CD8-positive, alpha-beta memory T cell (primary cell): Measurements from ENCODE around the gene SPATA31D4. TPM values are rescaled to one million over a fixed set of nuclear protein-coding genes. Genes with fewer than 3 reads are reported as not detected.

Source experiments
- CTCF ChIA-PET: fragments of 350-600 bp; sonication (Branson Sonifier 250); formaldehyde crosslinking; loops from one replicate; lab custom pipeline; 2021; ENCODE audit warnings: antibody characterized with exemption; lab: Charles Lee
- POLR2A ChIA-PET: fragments of 350-600 bp; sonication (Branson Sonifier 250); formaldehyde crosslinking; loops from one replicate; lab custom pipeline; 2021; ENCODE audit warnings: antibody characterized with exemption; lab: Charles Lee
- DNase-seq, 5 donors: peaks; one replicate each; pipeline versions ENCODE4 v3.0.0 to v3.0.0-alpha.2; 2020 to 2022; ENCODE audit warnings: mixed read lengths in 1 of 5
- H3K27ac ChIP-seq: one replicate; pipeline ENCODE4 v1.7.0; 2013; ENCODE audit warnings: low read depth, mild to moderate bottlenecking, low read length, moderate library complexity
- H3K27me3 ChIP-seq: 2 replicates; pipeline ENCODE4 v1.7.0; 2013; ENCODE audit warnings: low read length, mild to moderate bottlenecking; ENCODE audit not compliant: insufficient read depth, poor library complexity, severe bottlenecking
- H3K36me3 ChIP-seq: 2 replicates; pipeline ENCODE4 v1.7.0; 2013; ENCODE audit warnings: mild to moderate bottlenecking, low read length, moderate library complexity; ENCODE audit not compliant: insufficient read depth
- H3K4me1 ChIP-seq: 2 replicates; pipeline ENCODE4 v1.7.0; 2013; ENCODE audit warnings: mild to moderate bottlenecking, low read length, moderate library complexity; ENCODE audit not compliant: insufficient read depth
- H3K4me3 ChIP-seq: 2 replicates; pipeline ENCODE4 v1.7.0; 2013; ENCODE audit warnings: mild to moderate bottlenecking, low read length
- H3K9me3 ChIP-seq: 2 replicates; pipeline ENCODE4 v1.7.0; 2013; ENCODE audit warnings: mild to moderate bottlenecking, low read length
- H3K27ac Mint-ChIP-seq, 8 donors: one replicate each; pipeline ENCODE4 v1.8.0; 2020 to 2021; ENCODE audit warnings: mixed read lengths in 8 of 8, mild to moderate bottlenecking in 6 of 8, inconsistent platforms in 3 of 8, moderate library complexity in 3 of 8
- H3K27me3 Mint-ChIP-seq, 2 donors: one replicate each; pipeline ENCODE4 v1.8.0; 2020 to 2021; ENCODE audit warnings: mixed read lengths in 2 of 2, mild to moderate bottlenecking in 1 of 2, moderate library complexity in 1 of 2
- H3K36me3 Mint-ChIP-seq, 3 donors: one replicate each; pipeline ENCODE4 v1.8.0; 2020 to 2021; ENCODE audit warnings: mixed read lengths in 3 of 3, inconsistent platforms in 1 of 3, mild to moderate bottlenecking in 1 of 3
- H3K4me1 Mint-ChIP-seq, 3 donors: one replicate each; pipeline ENCODE4 v1.8.0; 2020 to 2021; ENCODE audit warnings: mixed read lengths in 3 of 3, inconsistent platforms in 1 of 3, mild to moderate bottlenecking in 1 of 3
- H3K4me3 Mint-ChIP-seq, 7 donors: one replicate each; pipeline ENCODE4 v1.8.0; 2020 to 2021; ENCODE audit warnings: mixed read lengths in 7 of 7, mild to moderate bottlenecking in 6 of 7, moderate library complexity in 4 of 7, inconsistent platforms in 2 of 7
- H3K9me3 Mint-ChIP-seq, 5 donors: one replicate each; pipeline ENCODE4 v1.8.0; 2020 to 2022; ENCODE audit warnings: mixed read lengths in 5 of 5, mild to moderate bottlenecking in 3 of 5, moderate library complexity in 2 of 5, inconsistent platforms in 1 of 5
- polyA plus RNA-seq: library from polyadenylated mRNA; unstranded; fragments of 300-500 nt; fragmentation: Illumina TruSeq; gene quantifications from one replicate; pipeline ENCODE4 v1.2.3, GENCODE V29; 2021
- total RNA-seq, 2 experiments: library from RNA; stranded (reverse); gene quantifications; one replicate each; pipeline ENCODE4 v1.2.3, GENCODE V29; 2021

The SPATA31D4 gene
- total and polyA plus RNA-seq, 3 experiments from 2014 or later, result not detected

- H3K9me3 Mint-ChIP-seq, result peaks cover 0 to 11% (median 1%) of the 10 kb centered on the region in 5 donors
- no peak for DNase-seq
- Histone ChIP-seq H3K4me3 (no peak overlapping the region), H3K4me1 (no peaks in the 10 kb centered on the region), H3K27me3 (no peaks in the 10 kb centered on the region), H3K9me3 (no peaks in the 10 kb centered on the region), H3K36me3 (no peaks in the 10 kb centered on the region), H3K27ac (no peak overlapping the region)
- H3K27ac Mint-ChIP-seq, result no peak overlapping the region
- peaks cover 0 to 1% of the 10 kb centered on the region in 2 donors for H3K27me3 Mint-ChIP-seq
- no peaks in the 10 kb centered on the region for H3K36me3 Mint-ChIP-seq
- H3K4me3 Mint-ChIP-seq, result no peak overlapping the region
- H3K4me1 Mint-ChIP-seq, result no peaks in the 10 kb centered on the region
- CTCF ChIA-PET, result no interaction called here
- POLR2A ChIA-PET, result no interaction called here
Observed at GRCh38 chr9:81968026-81968425, 39.8 kb downstream of the SPATA31D4 start.

- H3K4me3 ChIP-seq, result no peak overlapping the region
- no peak overlapping the region for H3K27ac ChIP-seq
- no peaks in the 10 kb centered on the region for H3K27me3 ChIP-seq
- no peaks in the 10 kb centered on the region for H3K9me3 ChIP-seq
- Mint-ChIP-seq H3K27ac (no peak overlapping the region), H3K36me3 (no peaks in the 10 kb centered on the region), H3K27me3 (peaks cover 0 to 1% of the 10 kb centered on the region in 2 donors), H3K4me1 (no peaks in the 10 kb centered on the region), H3K4me3 (no peak overlapping the region), H3K9me3 (peaks cover 0 to 18% (median 1%) of the 10 kb centered on the region in 5 donors)
- no peaks in the 10 kb centered on the region for H3K4me1 ChIP-seq
- POLR2A ChIA-PET, result no interaction called here
- no peaks in the 10 kb centered on the region for H3K36me3 ChIP-seq
- no peak for DNase-seq
- CTCF ChIA-PET, result no interaction called here
Observed at GRCh38 chr9:81969971-81970370, 41.7 kb downstream of the SPATA31D4 start.

GRCh38 chr9:81971727-81972126, 43.5 kb downstream of the SPATA31D4 start:
- no peak for DNase-seq
- H3K4me3 ChIP-seq, result no peak overlapping the region
- no peaks in the 10 kb centered on the region for H3K4me1 ChIP-seq
- Mint-ChIP-seq H3K4me1 (no peaks in the 10 kb centered on the region), H3K27me3 (peaks cover 0 to 1% of the 10 kb centered on the region in 2 donors), H3K36me3 (no peaks in the 10 kb centered on the region), H3K27ac (no peak overlapping the region), H3K4me3 (no peak overlapping the region), H3K9me3 (peaks cover 1 to 19% (median 2%) of the 10 kb centered on the region in 5 donors)
- CTCF ChIA-PET, result no interaction called here
- H3K9me3 ChIP-seq, result no peaks in the 10 kb centered on the region
- no peak overlapping the region for H3K27ac ChIP-seq
- H3K27me3 ChIP-seq, result no peaks in the 10 kb centered on the region
- POLR2A ChIA-PET, result no interaction called here
- no peaks in the 10 kb centered on the region for H3K36me3 ChIP-seq

GRCh38 chr9:81974764-81975163, 46.5 kb downstream of the SPATA31D4 start:
- Mint-ChIP-seq H3K4me3 (no peak overlapping the region), H3K9me3 (peaks cover 0 to 22% (median 3%) of the 10 kb centered on the region in 5 donors), H3K27me3 (no peaks in the 10 kb centered on the region), H3K4me1 (no peaks in the 10 kb centered on the region), H3K27ac (no peak overlapping the region), H3K36me3 (no peaks in the 10 kb centered on the region)
- Histone ChIP-seq H3K9me3 (no peaks in the 10 kb centered on the region), H3K27ac (no peak overlapping the region), H3K27me3 (no peaks in the 10 kb centered on the region), H3K4me1 (no peaks in the 10 kb centered on the region), H3K4me3 (no peak overlapping the region), H3K36me3 (no peaks in the 10 kb centered on the region)
- CTCF ChIA-PET, result no interaction called here
- no peak for DNase-seq
- POLR2A ChIA-PET, result no interaction called here

GRCh38 chr9:81976351-81976750, 48.1 kb downstream of the SPATA31D4 start:
- no peak for DNase-seq
- Histone ChIP-seq H3K4me1 (no peaks in the 10 kb centered on the region), H3K27ac (no peak overlapping the region), H3K27me3 (no peaks in the 10 kb centered on the region), H3K4me3 (no peak overlapping the region), H3K9me3 (no peaks in the 10 kb centered on the region), H3K36me3 (no peaks in the 10 kb centered on the region)
- no peaks in the 10 kb centered on the region for H3K4me1 Mint-ChIP-seq
- H3K4me3 Mint-ChIP-seq, result no peak overlapping the region
- ChIA-PET POLR2A (no interaction called here), CTCF (no interaction called here)
- H3K27ac Mint-ChIP-seq, result no peak overlapping the region
- H3K27me3 Mint-ChIP-seq, result no peaks in the 10 kb centered on the region
- H3K9me3 Mint-ChIP-seq, result peaks cover 0 to 30% (median 5%) of the 10 kb centered on the region in 5 donors
- no peaks in the 10 kb centered on the region for H3K36me3 Mint-ChIP-seq

GRCh38 chr9:81979196-81979595, 51.0 kb downstream of the SPATA31D4 start:
- H3K4me1 Mint-ChIP-seq, result no peaks in the 10 kb centered on the region
- H3K9me3 ChIP-seq, result no peaks in the 10 kb centered on the region
- no peaks in the 10 kb centered on the region for H3K36me3 Mint-ChIP-seq

GRCh38 chr9:81980568-81980967, 52.3 kb downstream of the SPATA31D4 start:
- H3K27ac ChIP-seq, result no peak overlapping the region
- no peaks in the 10 kb centered on the region for H3K27me3 ChIP-seq
- Mint-ChIP-seq H3K4me1 (no peaks in the 10 kb centered on the region), H3K9me3 (peaks cover 0 to 21% (median 14%) of the 10 kb centered on the region in 5 donors), H3K36me3 (no peaks in the 10 kb centered on the region), H3K4me3 (no peak overlapping the region), H3K27ac (no peak overlapping the region), H3K27me3 (no peaks in the 10 kb centered on the region)
- H3K4me1 ChIP-seq, result no peaks in the 10 kb centered on the region
- H3K4me3 ChIP-seq, result no peak overlapping the region
- no peaks in the 10 kb centered on the region for H3K9me3 ChIP-seq
- POLR2A ChIA-PET, result no interaction called here
- H3K36me3 ChIP-seq, result no peaks in the 10 kb centered on the region
- no peak for DNase-seq
- CTCF ChIA-PET, result no interaction called here

More at GRCh38 chr9:81979196-81979595, 51.0 kb downstream of the SPATA31D4 start:
- ChIA-PET CTCF (no interaction called here), POLR2A (no interaction called here)
- no peak for DNase-seq
- Mint-ChIP-seq H3K9me3 (peaks cover 0 to 26% (median 12%) of the 10 kb centered on the region in 5 donors), H3K27ac (no peak overlapping the region), H3K27me3 (no peaks in the 10 kb centered on the region), H3K4me3 (no peak overlapping the region)
- no peak overlapping the region for H3K4me3 ChIP-seq
- no peaks in the 10 kb centered on the region for H3K4me1 ChIP-seq
- H3K27me3 ChIP-seq, result no peaks in the 10 kb centered on the region
- no peak overlapping the region for H3K27ac ChIP-seq
- no peaks in the 10 kb centered on the region for H3K36me3 ChIP-seq

GRCh38 chr9:81981883-81982282, 53.7 kb downstream of the SPATA31D4 start:
- H3K4me3 Mint-ChIP-seq, result no peak overlapping the region
- Histone ChIP-seq H3K27me3 (no peaks in the 10 kb centered on the region), H3K4me1 (no peaks in the 10 kb centered on the region), H3K4me3 (no peak overlapping the region), H3K27ac (no peak overlapping the region), H3K36me3 (no peaks in the 10 kb centered on the region), H3K9me3 (no peaks in the 10 kb centered on the region)
- no peak for DNase-seq
- peaks cover 0 to 18% (median 12%) of the 10 kb centered on the region in 5 donors for H3K9me3 Mint-ChIP-seq
- H3K36me3 Mint-ChIP-seq, result no peaks in the 10 kb centered on the region
- H3K4me1 Mint-ChIP-seq, result no peaks in the 10 kb centered on the region
- no peak overlapping the region for H3K27ac Mint-ChIP-seq
- CTCF ChIA-PET, result no interaction called here
- POLR2A ChIA-PET, result no interaction called here
- H3K27me3 Mint-ChIP-seq, result no peaks in the 10 kb centered on the region
